ENCODE results near the gene CDK4. TPM values are rescaled to one million over a fixed set of nuclear protein-coding genes. Genes with fewer than 3 reads are reported as not detected.

Gene CDK4
- total RNA-seq, 1 donor from 2014 or later = 120 TPM

DNA sequence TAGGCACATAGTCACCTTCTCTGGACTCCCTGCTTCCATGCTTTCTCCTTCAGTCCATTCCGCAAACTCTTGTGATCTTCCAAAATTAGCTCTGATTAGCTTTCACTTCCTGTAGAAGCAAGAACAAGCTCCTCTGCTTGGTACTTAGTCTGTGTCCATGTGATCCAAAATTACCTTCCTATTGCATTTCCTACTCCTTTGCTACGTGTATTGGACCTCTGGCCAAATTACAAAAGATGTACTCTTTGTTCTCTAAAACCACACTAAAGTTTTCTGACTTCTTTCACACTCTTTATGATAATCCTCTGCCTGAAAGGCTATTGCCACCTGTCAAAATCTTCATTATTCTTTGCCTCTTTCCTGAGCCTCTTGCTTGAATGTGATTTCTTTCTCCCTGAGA lies 29.7 kb upstream of the CDK4 start:
- Mint-ChIP-seq H3K36me3 (ENCODE audit: low read depth, unreplicated experiment) (peaks cover 24% of the 10 kb centered on the region), H3K27ac (ENCODE audit: unreplicated experiment) (no peak overlapping the region), H3K27me3 (ENCODE audit: unreplicated experiment) (peaks cover 2% of the 10 kb centered on the region), H3K9me3 (ENCODE audit: unreplicated experiment) (no peaks in the 10 kb centered on the region), H3K4me3 (ENCODE audit: unreplicated experiment) (peak overlapping the region; percentile 15), H3K4me1 (ENCODE audit: unreplicated experiment) (peaks cover 15% of the 10 kb centered on the region)
- no peak for DNase-seq (ENCODE audit: low spot score)
- TF ChIP-seq, protein P1, sequence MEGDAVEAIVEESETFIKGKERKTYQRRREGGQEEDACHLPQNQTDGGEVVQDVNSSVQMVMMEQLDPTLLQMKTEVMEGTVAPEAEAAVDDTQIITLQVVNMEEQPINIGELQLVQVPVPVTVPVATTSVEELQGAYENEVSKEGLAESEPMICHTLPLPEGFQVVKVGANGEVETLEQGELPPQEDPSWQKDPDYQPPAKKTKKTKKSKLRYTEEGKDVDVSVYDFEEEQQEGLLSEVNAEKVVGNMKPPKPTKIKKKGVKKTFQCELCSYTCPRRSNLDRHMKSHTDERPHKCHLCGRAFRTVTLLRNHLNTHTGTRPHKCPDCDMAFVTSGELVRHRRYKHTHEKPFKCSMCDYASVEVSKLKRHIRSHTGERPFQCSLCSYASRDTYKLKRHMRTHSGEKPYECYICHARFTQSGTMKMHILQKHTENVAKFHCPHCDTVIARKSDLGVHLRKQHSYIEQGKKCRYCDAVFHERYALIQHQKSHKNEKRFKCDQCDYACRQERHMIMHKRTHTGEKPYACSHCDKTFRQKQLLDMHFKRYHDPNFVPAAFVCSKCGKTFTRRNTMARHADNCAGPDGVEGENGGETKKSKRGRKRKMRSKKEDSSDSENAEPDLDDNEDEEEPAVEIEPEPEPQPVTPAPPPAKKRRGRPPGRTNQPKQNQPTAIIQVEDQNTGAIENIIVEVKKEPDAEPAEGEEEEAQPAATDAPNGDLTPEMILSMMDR (IDR thresholded peaks at IDR 0.05; ENCODE audit: unreplicated experiment) = no peak

- H3K4me1 Mint-ChIP-seq (ENCODE audit: unreplicated experiment) = peaks cover 15% of the 10 kb centered on the region
- DNase-seq (ENCODE audit: low spot score) = no peak
- H3K4me3 Mint-ChIP-seq (ENCODE audit: unreplicated experiment) = no peak overlapping the region
- H3K9me3 Mint-ChIP-seq (ENCODE audit: unreplicated experiment) = no peaks in the 10 kb centered on the region
- H3K27ac Mint-ChIP-seq (ENCODE audit: unreplicated experiment) = no peak overlapping the region
- TF ChIP-seq, protein P1 (IDR thresholded peaks at IDR 0.05; ENCODE audit: unreplicated experiment) = no peak
- peaks cover 2% of the 10 kb centered on the region for H3K27me3 Mint-ChIP-seq (ENCODE audit: unreplicated experiment)
- peaks cover 20% of the 10 kb centered on the region for H3K36me3 Mint-ChIP-seq (ENCODE audit: low read depth, unreplicated experiment)
These were observed 29.1 kb upstream of the CDK4 start for GRCh38 chr12:57781244-57781643.

DNA sequence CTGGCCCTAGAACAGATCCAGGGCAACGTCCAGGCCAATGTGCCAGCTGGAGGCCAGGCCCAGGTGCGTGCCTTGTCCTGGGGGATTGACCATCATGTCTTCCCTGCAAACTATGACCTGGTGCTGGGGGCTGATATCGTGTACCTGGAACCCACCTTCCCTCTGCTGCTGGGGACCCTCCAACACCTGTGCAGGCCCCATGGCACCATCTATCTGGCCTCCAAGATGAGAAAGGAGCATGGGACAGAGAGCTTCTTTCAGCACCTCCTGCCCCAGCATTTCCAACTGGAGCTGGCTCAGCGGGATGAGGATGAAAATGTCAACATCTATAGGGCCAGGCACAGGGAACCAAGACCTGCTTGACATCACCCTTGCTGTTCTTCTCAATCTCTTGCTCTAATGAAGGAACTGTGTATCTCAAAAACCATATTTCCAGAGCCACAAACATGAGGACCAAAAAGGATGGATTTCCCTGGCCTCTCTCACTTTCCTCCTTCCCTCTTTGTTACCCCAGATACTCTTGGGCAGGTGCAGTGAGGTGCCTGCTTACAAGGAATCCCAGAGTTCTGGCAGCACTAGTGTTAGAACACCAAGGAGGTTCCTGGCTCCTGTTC lies 28.3 kb upstream of the CDK4 start:
- H3K4me3 Mint-ChIP-seq (ENCODE audit: unreplicated experiment) = no peak overlapping the region
- H3K9me3 Mint-ChIP-seq (ENCODE audit: unreplicated experiment) = no peaks in the 10 kb centered on the region
- H3K27me3 Mint-ChIP-seq (ENCODE audit: unreplicated experiment) = peaks cover 2% of the 10 kb centered on the region
- no peak overlapping the region for H3K27ac Mint-ChIP-seq (ENCODE audit: unreplicated experiment)
- no peak for DNase-seq (ENCODE audit: low spot score)
- TF ChIP-seq, protein P1 (IDR thresholded peaks at IDR 0.05; ENCODE audit: unreplicated experiment) = no peak
- H3K36me3 Mint-ChIP-seq (ENCODE audit: low read depth, unreplicated experiment) = peaks cover 22% of the 10 kb centered on the region
- peaks cover 15% of the 10 kb centered on the region for H3K4me1 Mint-ChIP-seq (ENCODE audit: unreplicated experiment)

- no peak overlapping the region for H3K4me3 Mint-ChIP-seq (ENCODE audit: unreplicated experiment)
- H3K27ac Mint-ChIP-seq (ENCODE audit: unreplicated experiment) = no peak overlapping the region
- TF ChIP-seq, protein P1 (IDR thresholded peaks at IDR 0.05; ENCODE audit: unreplicated experiment) = no peak
These were observed 27.6 kb upstream of the CDK4 start for GRCh38 chr12:57779736-57780135.

DNA sequence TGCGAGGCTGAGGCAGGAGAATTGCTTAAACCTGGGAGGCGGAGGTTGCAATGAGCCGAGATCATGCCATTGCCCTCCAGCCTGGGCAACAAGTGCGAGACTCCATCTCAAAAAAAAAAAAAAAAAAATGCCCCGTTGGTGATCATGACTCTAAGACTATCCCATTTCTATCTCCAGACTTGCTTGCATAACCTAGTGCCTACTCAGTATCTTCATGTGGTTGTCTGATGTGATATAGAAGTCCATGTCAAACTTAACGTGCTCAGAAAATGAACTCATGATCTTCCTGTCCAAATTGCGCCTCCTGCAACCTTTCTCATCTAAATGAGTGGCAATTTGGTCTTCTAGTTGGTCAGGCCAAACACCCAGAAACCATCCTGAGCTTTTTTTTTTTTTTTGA lies 25.8 kb upstream of the CDK4 start:
- Mint-ChIP-seq H3K4me1 (ENCODE audit: unreplicated experiment) (peaks cover 11% of the 10 kb centered on the region), H3K4me3 (ENCODE audit: unreplicated experiment) (no peak overlapping the region), H3K9me3 (ENCODE audit: unreplicated experiment) (no peaks in the 10 kb centered on the region), H3K36me3 (ENCODE audit: low read depth, unreplicated experiment) (peaks cover 15% of the 10 kb centered on the region), H3K27me3 (ENCODE audit: unreplicated experiment) (peaks cover 1% of the 10 kb centered on the region), H3K27ac (ENCODE audit: unreplicated experiment) (no peak overlapping the region)
- TF ChIP-seq, protein P1 (IDR thresholded peaks at IDR 0.05; ENCODE audit: unreplicated experiment) = no peak
- DNase-seq (ENCODE audit: low spot score) = no peak

More at GRCh38 chr12:57779736-57780135, 27.6 kb upstream of the CDK4 start:
- DNase-seq (ENCODE audit: low spot score) = no peak
- H3K9me3 Mint-ChIP-seq (ENCODE audit: unreplicated experiment) = no peaks in the 10 kb centered on the region
- peaks cover 2% of the 10 kb centered on the region for H3K27me3 Mint-ChIP-seq (ENCODE audit: unreplicated experiment)
- peaks cover 15% of the 10 kb centered on the region for H3K4me1 Mint-ChIP-seq (ENCODE audit: unreplicated experiment)
- peaks cover 22% of the 10 kb centered on the region for H3K36me3 Mint-ChIP-seq (ENCODE audit: low read depth, unreplicated experiment)

All from endothelial cell (in vitro differentiated cells).